Sigmoid colon (tissue), 7 donors: Measurements from ENCODE around the gene IL1RN. TPM values are rescaled to one million over a fixed set of nuclear protein-coding genes. Genes with fewer than 3 reads are reported as not detected.

ENCODE experiments used
- DNase-seq: peaks from one replicate; pipeline ENCODE4 v3.0.0-alpha.2; 2019
- H3K27ac ChIP-seq, 4 donors: fragments of 200-600 bp; sonication (generic); one replicate each; pipeline ENCODE4 v1.5.1; 2016 to 2019; ENCODE audit warnings: mild to moderate bottlenecking in 1 of 4
- H3K27me3 ChIP-seq, 3 donors: fragments of 200-600 bp; sonication (generic); one replicate each; pipeline ENCODE4 v1.5.1; 2019; ENCODE audit warnings: mild to moderate bottlenecking in 1 of 3
- H3K36me3 ChIP-seq, 4 donors: fragments of 200-600 bp; sonication (generic); one replicate each; pipeline ENCODE4 v1.5.1; 2016 to 2019
- H3K4me1 ChIP-seq, 4 donors: fragments of 200-600 bp; sonication (generic); one replicate each; pipeline ENCODE4 v1.5.1; 2017 to 2019
- H3K4me3 ChIP-seq, 4 donors: fragments of 200-600 bp; sonication (generic); one replicate each; pipeline ENCODE4 v1.5.1; 2017 to 2019; ENCODE audit warnings: mild to moderate bottlenecking in 2 of 4, moderate library complexity in 1 of 4
- H3K9me3 ChIP-seq, 4 donors: fragments of 200-600 bp in 3 of 4; sonication (generic) in 3 of 4; one replicate each; pipeline versions ENCODE4 v1.5.1 to v1.6.1; 2013 to 2019
- EP300 ChIP-seq, 4 donors: sonication (generic); formaldehyde crosslinking; IDR thresholded peaks; one replicate each; pipeline ENCODE4 v1.6.1; 2017; ENCODE audit warnings: antibody characterized with exemption in 4 of 4
- POLR2A ChIP-seq, 2 donors: fragments of 450-650 bp; IDR thresholded peaks; one replicate each; pipeline ENCODE4 v1.6.1; 2016; ENCODE audit warnings: antibody characterized with exemption in 2 of 2, mild to moderate bottlenecking in 2 of 2, moderate library complexity in 2 of 2
- POLR2AphosphoS5 ChIP-seq, 4 donors: sonication (generic); formaldehyde crosslinking; IDR thresholded peaks; one replicate each; pipeline ENCODE4 v1.6.1; 2017; ENCODE audit warnings: antibody characterized with exemption in 4 of 4
- WGBS, 2 donors: extraction: QIAGEN DNeasy Blood & Tissue Kit; methylation state at CpG; one replicate each; pipeline ENCODE4 v1.1.7; 2013; 5-methylcytosine and 5-hydroxymethylcytosine counted together
- intact Hi-C: fragments of 100-400 bp; cut with DNase I; formaldehyde crosslinking; loops from one replicate; pipeline ENCODE4 v1.15.1; 2023
- polyA plus RNA-seq, 3 donors: library from polyadenylated mRNA; stranded (reverse); fragments of 200-250 nt; gene quantifications; one replicate each; pipeline ENCODE4 v1.2.3, GENCODE V29; 2013
- total RNA-seq, 4 donors: library from RNA; depleted of rRNA; stranded (reverse); fragments of >200 nt; gene quantifications; one replicate each; pipeline ENCODE4 v1.1.0, GENCODE V29; 2016
- TF ChIP-seq, protein P1 (sequence below), 4 experiments: fragments of 450-650 bp in 3 of 4; fragments of 200-600 bp in 1 of 4; IDR thresholded peaks; one replicate each; pipeline ENCODE4 v1.5.1; 2016 to 2019; ENCODE audit warnings: antibody characterized with exemption in 4 of 4, mild to moderate bottlenecking in 3 of 4, moderate library complexity in 2 of 4
- donor health status: healthy with polysubstance abuse.
- donor health status: Bipolar disorder and iron deficiency.
- donor health status: healthy.

IL1RN gene
- total and polyA plus RNA-seq, 7 donors, result 0.55 to 19.9 (median 6.6) TPM; not detected in 2

DNA sequence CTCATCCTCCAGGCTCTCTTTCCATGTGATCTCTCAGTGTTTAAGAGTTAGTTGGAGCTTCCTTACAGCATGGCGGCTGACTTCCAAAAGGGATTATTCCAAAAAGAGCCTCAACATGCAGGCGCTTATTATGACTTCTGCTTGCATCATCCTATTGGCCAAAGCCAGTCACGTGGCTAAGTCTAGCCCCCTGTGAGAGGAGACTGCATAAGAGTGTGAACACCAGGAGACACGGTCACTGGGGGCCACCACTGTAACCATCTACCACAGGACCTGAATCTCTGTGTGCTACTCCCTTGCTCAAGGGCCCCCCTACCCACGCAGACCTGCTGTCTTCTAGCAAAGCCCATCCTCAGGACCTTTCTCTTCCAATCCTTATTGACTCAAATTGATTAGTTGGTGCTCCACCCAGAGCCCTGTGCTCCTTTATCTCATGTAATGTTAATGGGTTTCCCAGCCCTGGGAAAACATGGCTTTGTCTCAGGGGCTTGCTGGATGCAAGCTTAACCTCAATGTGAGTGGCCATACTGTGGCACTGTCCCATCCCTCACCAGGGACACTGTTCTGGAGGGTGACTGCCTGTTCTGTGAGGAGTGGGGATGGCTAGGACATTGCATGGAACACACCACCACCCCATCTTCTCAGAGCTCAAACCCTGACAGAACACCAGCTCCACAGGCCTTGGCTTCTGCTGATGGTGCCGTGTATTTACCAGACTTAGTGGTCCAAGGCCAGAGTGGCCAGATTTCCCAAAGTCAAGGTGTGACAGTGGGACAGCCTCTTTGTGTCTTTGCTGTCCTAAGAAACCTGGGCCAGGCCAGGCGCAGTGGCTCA lies 4.2 kb downstream of the IL1RN start:
- TF ChIP-seq POLR2A (IDR thresholded peaks at IDR 0.05) (no peak), EP300 (IDR thresholded peaks at IDR 0.05) (no peak), POLR2AphosphoS5 (IDR thresholded peaks at IDR 0.05) (no peak)
- TF ChIP-seq, protein P1, sequence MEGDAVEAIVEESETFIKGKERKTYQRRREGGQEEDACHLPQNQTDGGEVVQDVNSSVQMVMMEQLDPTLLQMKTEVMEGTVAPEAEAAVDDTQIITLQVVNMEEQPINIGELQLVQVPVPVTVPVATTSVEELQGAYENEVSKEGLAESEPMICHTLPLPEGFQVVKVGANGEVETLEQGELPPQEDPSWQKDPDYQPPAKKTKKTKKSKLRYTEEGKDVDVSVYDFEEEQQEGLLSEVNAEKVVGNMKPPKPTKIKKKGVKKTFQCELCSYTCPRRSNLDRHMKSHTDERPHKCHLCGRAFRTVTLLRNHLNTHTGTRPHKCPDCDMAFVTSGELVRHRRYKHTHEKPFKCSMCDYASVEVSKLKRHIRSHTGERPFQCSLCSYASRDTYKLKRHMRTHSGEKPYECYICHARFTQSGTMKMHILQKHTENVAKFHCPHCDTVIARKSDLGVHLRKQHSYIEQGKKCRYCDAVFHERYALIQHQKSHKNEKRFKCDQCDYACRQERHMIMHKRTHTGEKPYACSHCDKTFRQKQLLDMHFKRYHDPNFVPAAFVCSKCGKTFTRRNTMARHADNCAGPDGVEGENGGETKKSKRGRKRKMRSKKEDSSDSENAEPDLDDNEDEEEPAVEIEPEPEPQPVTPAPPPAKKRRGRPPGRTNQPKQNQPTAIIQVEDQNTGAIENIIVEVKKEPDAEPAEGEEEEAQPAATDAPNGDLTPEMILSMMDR (IDR thresholded peaks at IDR 0.05), result no peak
- WGBS, 2 donors, result 88 to 92% methylated on average over 7 of the region's 7 CpGs
- Histone ChIP-seq H3K4me1 (no peaks in the 10 kb centered on the region), H3K27ac (no peak overlapping the region), H3K9me3 (no peaks in the 10 kb centered on the region), H3K36me3 (no peaks in the 10 kb centered on the region), H3K27me3 (no peaks in the 10 kb centered on the region), H3K4me3 (no peak overlapping the region)
- DNase-seq, result no peak
- intact Hi-C loops, result no loop called here

DNA sequence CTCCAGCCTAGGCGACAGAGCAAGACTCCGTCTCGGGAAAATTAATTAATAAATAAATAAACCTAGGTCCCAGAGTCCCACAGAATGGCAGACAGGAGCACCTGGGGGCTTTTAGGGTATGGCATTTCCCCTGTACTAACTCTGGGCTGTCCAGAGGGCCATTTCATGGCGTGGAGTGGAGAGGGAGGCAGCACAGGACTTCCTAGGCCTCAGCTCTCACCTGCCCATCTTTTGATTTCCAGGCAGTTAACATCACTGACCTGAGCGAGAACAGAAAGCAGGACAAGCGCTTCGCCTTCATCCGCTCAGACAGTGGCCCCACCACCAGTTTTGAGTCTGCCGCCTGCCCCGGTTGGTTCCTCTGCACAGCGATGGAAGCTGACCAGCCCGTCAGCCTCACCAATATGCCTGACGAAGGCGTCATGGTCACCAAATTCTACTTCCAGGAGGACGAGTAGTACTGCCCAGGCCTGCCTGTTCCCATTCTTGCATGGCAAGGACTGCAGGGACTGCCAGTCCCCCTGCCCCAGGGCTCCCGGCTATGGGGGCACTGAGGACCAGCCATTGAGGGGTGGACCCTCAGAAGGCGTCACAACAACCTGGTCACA lies 5.1 kb downstream of the IL1RN start:
- no peaks in the 10 kb centered on the region for H3K27me3 ChIP-seq
- intact Hi-C loops, result no loop called here
- no peak overlapping the region for H3K27ac ChIP-seq
- H3K4me3 ChIP-seq, result no peak overlapping the region
- TF ChIP-seq POLR2A (IDR thresholded peaks at IDR 0.05), result no peak
- no peak for TF ChIP-seq EP300 (IDR thresholded peaks at IDR 0.05)
- TF ChIP-seq, protein P1 (IDR thresholded peaks at IDR 0.05), result no peak
- TF ChIP-seq POLR2AphosphoS5 (IDR thresholded peaks at IDR 0.05), result no peak
- H3K9me3 ChIP-seq, result no peaks in the 10 kb centered on the region
- WGBS, 2 donors, result 93 to 95% methylated on average over 17 of the region's 17 CpGs
- no peaks in the 10 kb centered on the region for H3K36me3 ChIP-seq
- H3K4me1 ChIP-seq, result no peaks in the 10 kb centered on the region
- DNase-seq, result no peak

DNA sequence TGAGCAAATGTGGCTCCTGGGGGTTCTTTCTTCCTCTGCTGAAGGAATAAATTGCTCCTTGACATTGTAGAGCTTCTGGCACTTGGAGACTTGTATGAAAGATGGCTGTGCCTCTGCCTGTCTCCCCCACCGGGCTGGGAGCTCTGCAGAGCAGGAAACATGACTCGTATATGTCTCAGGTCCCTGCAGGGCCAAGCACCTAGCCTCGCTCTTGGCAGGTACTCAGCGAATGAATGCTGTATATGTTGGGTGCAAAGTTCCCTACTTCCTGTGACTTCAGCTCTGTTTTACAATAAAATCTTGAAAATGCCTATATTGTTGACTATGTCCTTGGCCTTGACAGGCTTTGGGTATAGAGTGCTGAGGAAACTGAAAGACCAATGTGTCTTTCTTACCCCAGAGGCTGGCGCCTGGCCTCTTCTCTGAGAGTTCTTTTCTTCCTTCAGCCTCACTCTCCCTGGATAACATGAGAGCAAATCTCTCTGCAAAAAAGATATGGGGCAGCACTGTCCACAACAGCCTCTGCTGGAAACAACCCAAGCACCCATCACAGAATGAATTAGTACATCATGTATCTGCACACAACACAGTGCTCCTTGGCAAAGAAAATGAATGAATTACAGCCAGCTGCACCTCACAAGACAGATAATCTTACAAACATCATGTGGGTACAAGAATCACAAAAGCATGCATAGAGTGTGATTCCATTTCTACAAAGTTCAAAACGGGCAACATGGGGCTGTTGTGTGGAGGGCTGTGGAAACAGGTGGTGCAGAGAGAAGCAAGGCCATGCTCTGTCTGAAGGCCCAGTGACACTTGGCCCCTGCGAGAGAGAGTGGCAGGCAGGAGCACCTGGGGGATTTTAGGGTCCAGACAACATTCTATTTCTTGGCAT lies 6.6 kb downstream of the IL1RN start:
- H3K9me3 ChIP-seq, result no peaks in the 10 kb centered on the region
- TF ChIP-seq, protein P1 (IDR thresholded peaks at IDR 0.05), result no peak
- TF ChIP-seq POLR2AphosphoS5 (IDR thresholded peaks at IDR 0.05) (no peak), POLR2A (IDR thresholded peaks at IDR 0.05) (no peak), EP300 (IDR thresholded peaks at IDR 0.05) (no peak)
- no peak overlapping the region for H3K27ac ChIP-seq
- no peak overlapping the region for H3K4me3 ChIP-seq
- H3K36me3 ChIP-seq, result no peaks in the 10 kb centered on the region
- H3K4me1 ChIP-seq, result no peaks in the 10 kb centered on the region
- 44 to 67% methylated on average over 7 of the region's 7 CpGs for WGBS, 2 donors
- intact Hi-C loops, result no loop called here
- no peaks in the 10 kb centered on the region for H3K27me3 ChIP-seq
- no peak for DNase-seq

DNA sequence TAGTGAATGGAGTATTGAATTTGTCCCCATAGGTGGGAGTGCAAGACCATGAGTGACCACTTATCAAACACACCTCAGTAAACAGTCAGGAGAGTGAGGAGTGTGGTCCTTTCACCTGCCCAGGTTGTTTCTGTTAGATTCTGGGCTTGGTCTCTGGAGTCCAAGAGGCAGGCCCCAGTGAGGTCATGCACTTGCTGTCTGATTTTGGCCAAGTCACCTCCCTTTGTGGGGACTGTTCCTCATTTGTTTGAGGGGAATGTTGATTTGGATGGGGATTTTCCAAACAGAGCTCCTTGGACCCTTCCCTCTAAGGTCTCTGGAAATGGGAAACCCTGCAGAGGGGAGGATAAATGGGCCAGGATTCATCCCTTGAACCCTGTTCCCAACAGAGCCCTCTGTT lies 7.3 kb downstream of the IL1RN start:
- intact Hi-C loops, result no loop called here
- Histone ChIP-seq H3K9me3 (no peaks in the 10 kb centered on the region), H3K27me3 (no peaks in the 10 kb centered on the region), H3K4me1 (no peaks in the 10 kb centered on the region), H3K36me3 (no peaks in the 10 kb centered on the region), H3K27ac (no peak overlapping the region), H3K4me3 (no peak overlapping the region)
- DNase-seq, result no peak
- TF ChIP-seq, protein P1 (IDR thresholded peaks at IDR 0.05), result no peak
- no peak for TF ChIP-seq EP300 (IDR thresholded peaks at IDR 0.05)
- no peak for TF ChIP-seq POLR2A (IDR thresholded peaks at IDR 0.05)
- no peak for TF ChIP-seq POLR2AphosphoS5 (IDR thresholded peaks at IDR 0.05)
